Tibial nerve (tissue), 4 donors: Measurements from ENCODE around the gene MAP1LC3B2. TPM values are rescaled to one million over a fixed set of nuclear protein-coding genes. Genes with fewer than 3 reads are reported as not detected.

ENCODE experiments used
- DNase-seq, 2 donors: peaks; one replicate each; pipeline ENCODE4 v3.0.0-alpha.2; 2019; ENCODE audit warnings: low spot score in 2 of 2
- H3K27ac ChIP-seq, 4 donors: fragments of 200-600 bp; sonication (generic) in 3 of 4; one replicate each; pipeline ENCODE4 v1.5.1; 2017 to 2019; ENCODE audit warnings: mild to moderate bottlenecking in 1 of 4
- H3K27me3 ChIP-seq, 2 donors: fragments of 200-600 bp; sonication (generic) in 1 of 2; one replicate each; pipeline versions ENCODE4 v1.5.1 to v1.6.0; 2017 to 2019
- H3K36me3 ChIP-seq, 3 donors: fragments of 200-600 bp; sonication (generic); one replicate each; pipeline ENCODE4 v1.5.1; 2018 to 2019
- H3K4me1 ChIP-seq, 4 donors: fragments of 200-600 bp; sonication (generic) in 3 of 4; one replicate each; pipeline ENCODE4 v1.5.1; 2017 to 2019
- H3K4me3 ChIP-seq, 4 donors: fragments of 200-600 bp; sonication (generic) in 3 of 4; one replicate each; pipeline ENCODE4 v1.5.1; 2017 to 2019; ENCODE audit warnings: mild to moderate bottlenecking in 1 of 4, moderate library complexity in 1 of 4
- H3K9me3 ChIP-seq, 4 donors: fragments of 200-600 bp; sonication (generic) in 3 of 4; one replicate each; pipeline ENCODE4 v1.5.1; 2017 to 2019
- CTCF ChIP-seq, 5 experiments: fragments of 200-600 bp in 3 of 5; fragments of 450-650 bp in 2 of 5; sonication (generic) in 3 of 5; IDR thresholded peaks; one replicate each; pipeline ENCODE4 v1.5.1; 2016 to 2019; ENCODE audit warnings: antibody characterized with exemption in 5 of 5, mild to moderate bottlenecking in 3 of 5, moderate library complexity in 2 of 5
- EP300 ChIP-seq, 2 donors: sonication (generic); formaldehyde crosslinking; IDR thresholded peaks; one replicate each; pipeline ENCODE4 v1.6.1; 2017; ENCODE audit warnings: antibody characterized with exemption in 2 of 2, mild to moderate bottlenecking in 1 of 2
- POLR2A ChIP-seq, 2 donors: fragments of 450-650 bp; IDR thresholded peaks; one replicate each; pipeline ENCODE4 v1.6.1; 2017; ENCODE audit warnings: antibody characterized with exemption in 2 of 2, mild to moderate bottlenecking in 2 of 2, moderate library complexity in 2 of 2
- WGBS, 2 donors: methylation state at CpG; one replicate each; pipeline ENCODE4 v1.1.5; 2018; 5-methylcytosine and 5-hydroxymethylcytosine counted together
- total RNA-seq, 4 donors: library from RNA; depleted of rRNA; stranded (reverse); fragments of >200 nt; gene quantifications; one replicate each; pipeline ENCODE4 v1.1.0, GENCODE V29; 2016

The MAP1LC3B2 gene
- total RNA-seq, 4 donors from 2014 or later: 0.98 to 1.7 TPM; not detected in 2

GRCh38 chr12:116604178-116604895 lies 45.2 kb downstream of the MAP1LC3B2 start:
- WGBS, 2 donors: 26 to 30% methylated on average over 13 of the region's 13 CpGs
- peak in 1 of 2 donors; percentile 38 for DNase-seq
- no peaks in the 10 kb centered on the region for H3K27me3 ChIP-seq
- H3K9me3 ChIP-seq: no peaks in the 10 kb centered on the region
- H3K36me3 ChIP-seq: no peaks in the 10 kb centered on the region
- H3K27ac ChIP-seq: peak overlapping the region in 1 of 4 donors; percentile 26
- no peak for TF ChIP-seq POLR2A (IDR thresholded peaks at IDR 0.05)
- TF ChIP-seq CTCF (IDR thresholded peaks at IDR 0.05): no peak
- TF ChIP-seq EP300 (IDR thresholded peaks at IDR 0.05): peak in 1 of 2 donors; percentile 10
- H3K4me1 ChIP-seq: peaks cover 0 to 39% (median 2%) of the 10 kb centered on the region in 4 donors
- peak overlapping the region in 1 of 4 donors; percentile 31 for H3K4me3 ChIP-seq

- TF ChIP-seq CTCF (IDR thresholded peaks at IDR 0.05): no peak
- no peak for TF ChIP-seq EP300 (IDR thresholded peaks at IDR 0.05)
- no peak for TF ChIP-seq POLR2A (IDR thresholded peaks at IDR 0.05)
- H3K4me3 ChIP-seq: peak overlapping the region in 1 of 4 donors; percentile 31
- DNase-seq: no peak
Observed at GRCh38 chr12:116604951-116605641, 45.9 kb downstream of the MAP1LC3B2 start.

GRCh38 chr12:116606397-116606796 lies 47.2 kb downstream of the MAP1LC3B2 start:
- TF ChIP-seq EP300 (IDR thresholded peaks at IDR 0.05): no peak
- TF ChIP-seq CTCF (IDR thresholded peaks at IDR 0.05): no peak
- H3K9me3 ChIP-seq: no peaks in the 10 kb centered on the region
- WGBS, 2 donors: 77 to 86% methylated on average over 4 of the region's 4 CpGs
- H3K36me3 ChIP-seq: no peaks in the 10 kb centered on the region
- H3K4me3 ChIP-seq: no peak overlapping the region
- no peak for DNase-seq
- H3K4me1 ChIP-seq: peaks cover 0 to 36% (median 2%) of the 10 kb centered on the region in 4 donors
- no peak overlapping the region for H3K27ac ChIP-seq
- H3K27me3 ChIP-seq: no peaks in the 10 kb centered on the region

More at GRCh38 chr12:116604951-116605641, 45.9 kb downstream of the MAP1LC3B2 start:
- Histone ChIP-seq H3K27me3 (no peaks in the 10 kb centered on the region), H3K27ac (no peak overlapping the region), H3K9me3 (no peaks in the 10 kb centered on the region), H3K4me1 (peaks cover 0 to 38% (median 2%) of the 10 kb centered on the region in 4 donors), H3K36me3 (no peaks in the 10 kb centered on the region)
- WGBS, 2 donors: 42 to 57% methylated on average over 22 of the region's 22 CpGs

GRCh38 chr12:116607039-116607438 lies 47.9 kb downstream of the MAP1LC3B2 start:
- DNase-seq: no peak
- Histone ChIP-seq H3K27me3 (no peaks in the 10 kb centered on the region), H3K9me3 (no peaks in the 10 kb centered on the region), H3K4me1 (peaks cover 0 to 36% (median 2%) of the 10 kb centered on the region in 4 donors), H3K27ac (no peak overlapping the region), H3K4me3 (no peak overlapping the region), H3K36me3 (no peaks in the 10 kb centered on the region)
- TF ChIP-seq CTCF (IDR thresholded peaks at IDR 0.05): no peak
- no peak for TF ChIP-seq EP300 (IDR thresholded peaks at IDR 0.05)
- no peak for TF ChIP-seq POLR2A (IDR thresholded peaks at IDR 0.05)
- WGBS, 2 donors: 95 to 99% methylated on average over 6 of the region's 6 CpGs
